Stimulated activated CD4-positive, alpha-beta T cell treated with anti-CD3 and anti-CD28 coated beads, Interleukin-4, amount 100 ng/mL, for 4 hours (primary cell): Measurements from ENCODE around the gene BLCAP.
"Not testable (repeated sequence)": the region's sequence is repeated elsewhere in the genome, so short reads cannot be mapped to it uniquely, and the experiment has no call there.

Experiments
- DNase-seq, 2 experiments: peaks; one replicate each; pipeline ENCODE4 v3.0.0-alpha.2; 2020

The BLCAP gene

GRCh38 chr20:37479925-37480691 lies 47.6 kb downstream of the BLCAP start:
- DNase-seq, result no peak

- no peak for DNase-seq
Observed at GRCh38 chr20:37479266-37479665, 48.4 kb downstream of the BLCAP start.

DNA sequence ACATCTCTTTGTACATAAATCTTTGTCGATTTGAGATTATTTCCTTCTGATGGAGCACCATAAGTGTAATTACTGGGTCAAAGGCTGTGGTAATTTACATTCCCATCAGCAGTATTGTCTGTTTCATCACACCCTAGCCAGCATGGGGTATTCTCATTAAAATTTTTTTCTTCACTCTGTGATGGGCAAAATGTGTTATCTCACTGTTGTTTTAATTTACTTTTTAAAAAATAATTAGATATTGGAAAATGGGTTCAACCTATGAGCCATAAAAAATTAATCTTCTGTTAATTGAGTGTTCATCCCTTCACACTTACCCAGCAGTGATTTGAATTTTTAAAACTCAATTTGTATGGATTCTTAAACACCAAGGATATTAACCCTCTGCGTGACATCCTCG lies 50.6 kb downstream of the BLCAP start:
- DNase-seq, result no peak

- no peak for DNase-seq
Observed at GRCh38 chr20:37475252-37475651, 52.4 kb downstream of the BLCAP start.

GRCh38 chr20:37474386-37474785 lies 53.3 kb downstream of the BLCAP start:
- no peak for DNase-seq

- DNase-seq, result no peak
Observed at GRCh38 chr20:37473249-37474000, 54.3 kb downstream of the BLCAP start.

GRCh38 chr20:37472435-37472834 lies 55.2 kb downstream of the BLCAP start:
- not testable (repeated sequence) for DNase-seq

GRCh38 chr20:37471741-37472235 lies 55.9 kb downstream of the BLCAP start:
- DNase-seq, result no peak

DNA sequence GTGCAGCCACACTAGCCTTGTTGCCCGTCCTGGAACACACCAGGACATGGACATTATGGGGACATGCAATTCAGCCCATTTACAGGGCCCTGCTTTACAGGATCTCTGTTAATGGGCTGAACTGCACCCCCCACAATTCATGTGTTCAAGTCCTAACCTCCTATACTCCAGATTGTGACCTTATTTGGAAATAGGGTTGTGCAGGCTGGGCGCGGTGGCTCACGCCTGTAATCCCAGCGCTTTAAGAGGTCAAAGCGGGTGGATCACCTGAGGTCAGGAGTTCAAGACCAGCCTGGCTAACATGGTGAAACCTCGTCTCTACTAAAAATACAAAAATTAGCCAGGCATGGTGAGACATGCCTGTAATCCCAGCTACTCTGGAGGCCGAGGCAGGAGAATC lies 57.5 kb downstream of the BLCAP start:
- not testable (repeated sequence) for DNase-seq

DNA sequence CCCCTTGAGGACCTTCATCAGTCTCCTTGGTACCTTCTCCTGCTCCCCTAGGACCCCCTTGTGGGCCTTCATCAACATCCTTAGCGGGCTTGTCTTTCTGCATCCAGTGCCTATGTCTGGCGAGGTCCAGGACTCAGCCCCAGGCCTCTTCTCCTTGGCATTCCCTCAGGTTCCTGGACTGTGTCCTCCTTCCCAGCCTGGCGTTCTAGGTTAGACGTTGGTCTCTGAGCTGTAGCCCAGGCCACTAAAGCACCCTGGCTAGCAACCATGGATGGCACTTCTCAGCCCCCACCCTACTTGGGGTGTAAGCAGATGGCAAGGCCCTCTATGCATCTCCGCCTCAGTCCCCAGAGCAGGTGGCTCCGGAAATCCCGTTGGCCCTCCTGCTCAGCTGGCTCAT lies 58.1 kb downstream of the BLCAP start:
- no peak for DNase-seq

DNA sequence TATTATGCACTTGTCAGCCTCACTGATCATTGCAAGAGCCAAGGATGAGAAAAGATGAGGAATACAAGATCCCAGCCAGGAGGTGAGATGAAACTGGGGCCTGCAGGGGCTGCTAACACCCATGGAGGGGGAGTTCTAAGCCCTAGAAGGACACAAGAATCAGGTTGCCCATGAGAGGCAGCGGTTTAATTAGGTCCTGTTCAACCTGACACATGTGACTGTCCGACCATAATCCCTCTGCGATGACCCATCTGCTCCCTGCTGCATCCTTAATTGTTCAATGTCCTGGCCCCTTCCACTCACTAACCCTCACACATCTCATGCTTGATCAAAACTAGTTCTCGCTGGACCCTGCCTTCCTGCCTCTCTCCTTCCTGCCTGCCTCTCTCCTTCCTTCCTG lies 58.8 kb downstream of the BLCAP start:
- no peak for DNase-seq
